OCI-LY3 (cell line): ENCODE results near the gene C1orf226.
"Not testable (repeated sequence)": the region's sequence is repeated elsewhere in the genome, so short reads cannot be mapped to it uniquely, and the experiment has no call there.

Experiments
- H2AFZ ChIP-seq: fragments of 200-600, 300-600 bp; shearing (Covaris generic); 2 replicates; pipeline ENCODE4 v1.6.0; 2014; ENCODE audit warnings: antibody characterized with exemption, low read depth, low read length
- H3K27ac ChIP-seq: fragments of 200-600, 300-600 bp; sonication (generic); 2 replicates; pipeline ENCODE4 v1.5.1; 2014; ENCODE audit warnings: mild to moderate bottlenecking, low read length, moderate library complexity, mixed read lengths
- H3K27me3 ChIP-seq: fragments of 200-600, 300-600 bp; sonication (generic); 2 replicates; pipeline ENCODE4 v1.6.1; 2014; ENCODE audit warnings: low read depth, low read length, mixed read lengths
- H3K36me3 ChIP-seq: fragments of 200-600, 300-600 bp; sonication (generic); replicated peaks from 2 replicates; pipeline ENCODE3; 2014; ENCODE audit warnings: low read depth, low read length, mixed read lengths
- H3K4me1 ChIP-seq: fragments of 300-600, 200-600 bp; sonication (generic); 2 replicates; pipeline ENCODE4 v1.6.1; 2014; ENCODE audit warnings: low read length, mixed read lengths
- H3K4me2 ChIP-seq: fragments of 200-600, 300-600 bp; sonication (generic); 2 replicates; pipeline ENCODE4 v1.6.1; 2014; ENCODE audit warnings: low read length, mixed read lengths
- H3K4me3 ChIP-seq: fragments of 300-600, 200-600 bp; sonication (generic); 2 replicates; pipeline ENCODE4 v1.5.1; 2014; ENCODE audit warnings: antibody characterized with exemption, mild to moderate bottlenecking, low read length, moderate library complexity
- H3K79me2 ChIP-seq: fragments of 300-600, 200-600 bp; shearing (Covaris generic); 2 replicates; pipeline ENCODE4 v1.6.1; 2014; ENCODE audit warnings: mild to moderate bottlenecking, low read length, mixed read lengths
- H3K9ac ChIP-seq: fragments of 300-600, 200-600 bp; shearing (Covaris generic); 2 replicates; pipeline ENCODE4 v1.6.0; 2014; ENCODE audit warnings: mild to moderate bottlenecking, low read length, moderate library complexity
- H3K9me3 ChIP-seq: fragments of 200-600, 300-600 bp; shearing (Covaris generic); 2 replicates; pipeline ENCODE4 v1.6.1; 2014; ENCODE audit warnings: low read length, mixed read lengths; ENCODE audit not compliant: insufficient read depth
- H4K20me1 ChIP-seq: fragments of 200-600, 300-600 bp; sonication (generic); 2 replicates; pipeline ENCODE4 v1.6.1; 2016; ENCODE audit warnings: low read length, mixed read lengths; ENCODE audit not compliant: insufficient read depth
- EZH2phosphoT487 ChIP-seq: fragments of 200-600 bp; shearing (Covaris generic); IDR thresholded peaks from 2 replicates; pipeline ENCODE4 v1.6.1; 2018; ENCODE audit warnings: antibody characterized with exemption, mixed run types, low read depth
- TF ChIP-seq, protein P1 (sequence below): fragments of 200-600, 300-600 bp; sonication (generic); IDR thresholded peaks from 2 replicates; pipeline ENCODE4 v1.5.1; 2014; ENCODE audit warnings: antibody characterized with exemption, low read length, low read depth

The C1orf226 gene

DNA sequence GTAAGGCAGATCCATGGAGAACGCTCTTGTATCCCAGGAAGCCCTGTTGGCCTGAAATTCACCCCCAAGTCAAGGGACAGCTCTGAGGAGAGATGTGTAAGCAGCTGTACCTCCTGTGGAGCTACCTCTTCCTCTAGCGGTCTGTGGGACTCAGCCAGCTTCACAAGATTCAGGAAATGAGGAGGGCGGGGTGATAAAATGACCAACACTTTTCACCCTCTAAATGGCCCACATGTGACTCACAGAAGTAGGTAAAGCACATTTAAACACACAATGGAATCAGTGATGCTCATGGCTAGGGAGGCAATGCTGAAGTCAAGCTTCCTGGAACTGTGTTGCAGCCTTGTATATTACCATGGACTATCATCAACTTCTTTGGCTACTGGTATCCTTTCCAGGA is 30.5 kb downstream of the C1orf226 start, which contains the start of gene SH2D1B:
SH2D1B (minus strand) TSS at position 135 of the 400 bp plus-strand sequence; CDS start at position 15, 120 bp downstream.
- no peak within 1 kb of the TSS for H3K4me2 ChIP-seq
- no peaks in the 10 kb centered on the region for H3K4me1 ChIP-seq
- no peak within 1 kb of the TSS for H3K27ac ChIP-seq
- no peak within 1 kb of the TSS for H3K9ac ChIP-seq
- TF ChIP-seq EZH2phosphoT487, result no peak
- TF ChIP-seq, protein P1, sequence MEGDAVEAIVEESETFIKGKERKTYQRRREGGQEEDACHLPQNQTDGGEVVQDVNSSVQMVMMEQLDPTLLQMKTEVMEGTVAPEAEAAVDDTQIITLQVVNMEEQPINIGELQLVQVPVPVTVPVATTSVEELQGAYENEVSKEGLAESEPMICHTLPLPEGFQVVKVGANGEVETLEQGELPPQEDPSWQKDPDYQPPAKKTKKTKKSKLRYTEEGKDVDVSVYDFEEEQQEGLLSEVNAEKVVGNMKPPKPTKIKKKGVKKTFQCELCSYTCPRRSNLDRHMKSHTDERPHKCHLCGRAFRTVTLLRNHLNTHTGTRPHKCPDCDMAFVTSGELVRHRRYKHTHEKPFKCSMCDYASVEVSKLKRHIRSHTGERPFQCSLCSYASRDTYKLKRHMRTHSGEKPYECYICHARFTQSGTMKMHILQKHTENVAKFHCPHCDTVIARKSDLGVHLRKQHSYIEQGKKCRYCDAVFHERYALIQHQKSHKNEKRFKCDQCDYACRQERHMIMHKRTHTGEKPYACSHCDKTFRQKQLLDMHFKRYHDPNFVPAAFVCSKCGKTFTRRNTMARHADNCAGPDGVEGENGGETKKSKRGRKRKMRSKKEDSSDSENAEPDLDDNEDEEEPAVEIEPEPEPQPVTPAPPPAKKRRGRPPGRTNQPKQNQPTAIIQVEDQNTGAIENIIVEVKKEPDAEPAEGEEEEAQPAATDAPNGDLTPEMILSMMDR, result no peak
- no peak within 1 kb of the TSS for H2AFZ ChIP-seq
- no peak within 1 kb of the TSS for H3K4me3 ChIP-seq
- H3K36me3 ChIP-seq, result no peaks in the 10 kb centered on the region
- no peaks in the 10 kb centered on the region for H3K79me2 ChIP-seq
- H3K9me3 ChIP-seq, result no peaks in the 10 kb centered on the region
- H3K27me3 ChIP-seq, result peaks cover 18% of the 10 kb centered on the region; the same call in 1 of the 2 replicates
- H4K20me1 ChIP-seq, result no peaks in the 10 kb centered on the region

DNA sequence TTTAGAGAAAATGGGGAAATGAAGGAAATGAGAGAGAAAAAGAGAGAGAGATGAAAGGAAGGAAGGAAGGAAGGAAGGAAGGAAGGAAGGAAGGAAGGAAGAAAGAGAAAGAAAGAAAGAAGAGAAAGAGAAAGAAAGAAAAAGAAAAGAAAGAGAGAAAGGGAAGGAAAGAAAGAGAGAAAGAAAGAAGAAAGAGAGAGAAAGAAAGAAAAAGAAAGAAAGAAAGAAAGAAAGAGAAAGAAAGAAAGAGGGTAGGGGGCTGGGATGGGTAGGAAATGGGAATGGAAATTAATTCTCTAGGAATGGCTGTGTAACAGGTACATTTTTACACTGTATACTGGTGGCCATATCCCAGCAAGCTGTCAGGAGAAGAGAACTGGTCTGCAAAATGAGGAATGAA is 34.7 kb downstream of the C1orf226 start:
- H4K20me1 ChIP-seq, result no peaks in the 10 kb centered on the region
- no peak overlapping the region for H3K4me3 ChIP-seq
- no peaks in the 10 kb centered on the region for H3K79me2 ChIP-seq
- H3K9ac ChIP-seq, result no peak overlapping the region
- peaks cover 16% of the 10 kb centered on the region; the same call in 1 of the 2 replicates for H3K27me3 ChIP-seq
- H3K9me3 ChIP-seq, result no peaks in the 10 kb centered on the region
- H3K4me2 ChIP-seq, result no peak overlapping the region
- H3K27ac ChIP-seq, result no peak overlapping the region
- H3K36me3 ChIP-seq, result no peaks in the 10 kb centered on the region
- H2AFZ ChIP-seq, result no peak overlapping the region
- H3K4me1 ChIP-seq, result no peaks in the 10 kb centered on the region
- TF ChIP-seq, protein P1, result no peak
- TF ChIP-seq EZH2phosphoT487, result no peak

GRCh38 chr1:162416909-162417308 is 35.4 kb downstream of the C1orf226 start:
- Histone ChIP-seq H3K4me1 (no peaks in the 10 kb centered on the region), H3K27me3 (peaks cover 13% of the 10 kb centered on the region; the same call in 1 of the 2 replicates), H3K79me2 (no peaks in the 10 kb centered on the region), H3K27ac (no peak overlapping the region), H3K4me2 (no peak overlapping the region), H4K20me1 (no peaks in the 10 kb centered on the region), H3K36me3 (no peaks in the 10 kb centered on the region), H3K9me3 (no peaks in the 10 kb centered on the region), H2AFZ (no peak overlapping the region), H3K9ac (no peak overlapping the region), H3K4me3 (no peak overlapping the region)
- no peak for TF ChIP-seq EZH2phosphoT487

DNA sequence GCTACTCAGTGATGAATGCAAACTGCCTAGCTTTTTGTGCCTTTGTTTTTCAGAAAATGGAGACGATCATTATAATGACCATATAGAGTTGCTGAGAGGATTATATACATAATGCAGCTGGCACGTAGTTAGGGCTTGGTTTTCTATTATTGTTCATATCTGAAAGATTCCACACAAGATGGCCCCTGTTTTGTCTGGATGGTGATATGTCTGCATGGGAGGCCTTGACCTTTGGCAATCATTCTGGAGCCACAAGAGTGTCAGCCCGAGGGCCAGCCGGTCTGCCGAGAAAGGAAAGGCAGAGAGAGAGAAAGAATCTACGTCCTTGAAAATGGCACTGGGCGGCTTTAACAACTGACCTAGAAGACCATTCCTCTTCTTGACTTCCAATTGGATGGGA is 36.1 kb downstream of the C1orf226 start:
- H3K4me2 ChIP-seq, result no peak overlapping the region
- peaks cover 12% of the 10 kb centered on the region for H3K27me3 ChIP-seq
- H3K4me3 ChIP-seq, result no peak overlapping the region
- no peaks in the 10 kb centered on the region for H4K20me1 ChIP-seq
- no peaks in the 10 kb centered on the region for H3K36me3 ChIP-seq
- H3K79me2 ChIP-seq, result no peaks in the 10 kb centered on the region
- no peaks in the 10 kb centered on the region for H3K9me3 ChIP-seq
- H3K27ac ChIP-seq, result no peak overlapping the region
- H3K4me1 ChIP-seq, result peaks cover 2% of the 10 kb centered on the region
- TF ChIP-seq EZH2phosphoT487, result no peak
- TF ChIP-seq, protein P1, result no peak
- no peak overlapping the region for H2AFZ ChIP-seq
- no peak overlapping the region for H3K9ac ChIP-seq

DNA sequence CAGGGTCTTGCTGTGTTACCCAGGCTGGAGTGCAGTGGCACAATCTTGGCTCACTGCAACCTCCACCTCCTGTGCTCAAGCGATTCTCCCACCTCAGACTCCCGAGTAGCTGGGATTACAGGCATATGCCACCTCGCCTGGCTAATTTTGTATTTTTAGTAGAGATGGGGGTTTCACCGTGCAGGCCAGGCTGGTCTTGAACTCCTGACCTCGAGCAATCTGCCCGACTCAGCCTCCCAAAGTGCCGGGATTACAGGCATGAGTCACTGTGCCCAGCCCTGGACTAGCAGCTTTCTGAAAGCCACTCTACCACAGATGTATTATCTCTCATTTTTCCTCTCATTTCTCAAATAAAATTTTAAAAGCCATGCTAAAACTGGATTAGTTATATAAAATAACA is 37.1 kb downstream of the C1orf226 start:
- H3K27ac ChIP-seq, result not testable (repeated sequence)

DNA sequence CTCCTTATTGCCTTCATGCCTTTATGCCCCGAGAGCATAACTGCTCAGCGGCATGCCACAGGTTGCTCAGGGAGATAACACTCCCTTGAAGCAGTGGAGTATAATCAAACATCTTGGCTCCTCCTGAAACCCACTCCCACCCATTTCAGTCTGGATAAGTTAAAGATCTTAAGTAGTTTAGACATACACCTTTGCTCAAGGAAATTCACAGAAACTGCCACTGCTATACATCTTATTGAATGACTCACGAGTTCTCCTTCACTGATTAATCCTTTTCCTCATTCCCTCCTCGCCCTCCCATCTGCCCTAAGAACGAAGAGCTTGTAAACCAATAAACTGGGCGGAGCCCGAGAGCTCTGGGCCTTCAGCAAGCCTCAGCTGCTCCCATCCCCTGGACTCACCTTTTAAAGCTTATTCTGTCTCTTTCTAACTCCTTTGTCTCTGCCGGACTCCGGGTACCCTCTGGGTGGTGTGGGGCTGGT is 38.0 kb downstream of the C1orf226 start:
- H3K4me3 ChIP-seq, H3K27ac ChIP-seq, H3K79me2 ChIP-seq, H3K9ac ChIP-seq, H3K9me3 ChIP-seq, H2AFZ ChIP-seq, H4K20me1 ChIP-seq, H3K36me3 ChIP-seq, H3K4me2 ChIP-seq: not testable (repeated sequence)
- Histone ChIP-seq H3K4me1 (peaks cover 16% of the 10 kb centered on the region), H3K27me3 (peaks cover 15% of the 10 kb centered on the region)

More for the DNA sequence above, 37.1 kb downstream of the C1orf226 start:
- not testable (repeated sequence) for H3K36me3 ChIP-seq, H3K4me3 ChIP-seq, H3K4me2 ChIP-seq, H4K20me1 ChIP-seq, H3K9ac ChIP-seq, H2AFZ ChIP-seq, H3K9me3 ChIP-seq, H3K79me2 ChIP-seq
- Histone ChIP-seq H3K27me3 (peaks cover 13% of the 10 kb centered on the region), H3K4me1 (peaks cover 11% of the 10 kb centered on the region)
